Measurements from ENCODE around the gene NDRG2. TPM values are rescaled to one million over a fixed set of nuclear protein-coding genes. Genes with fewer than 3 reads are reported as not detected.
"Not testable (repeated sequence)": the region's sequence is repeated elsewhere in the genome, so short reads cannot be mapped to it uniquely, and the experiment has no call there.

The NDRG2 gene
- total RNA-seq, 1 donor from 2014 or later: 165 TPM

- no peak for DNase-seq (ENCODE audit: low spot score)
- no peak for ATAC-seq
Measured at GRCh38 chr14:21056520-21057163, 31.8 kb upstream of the NDRG2 start.

- DNase-seq (ENCODE audit: low spot score) (peak; percentile 89), ATAC-seq (peak; percentile 84)
Measured at GRCh38 chr14:21055432-21056117, 30.7 kb upstream of the NDRG2 start.

- ATAC-seq (peak; percentile 0), DNase-seq (ENCODE audit: low spot score) (no peak)
Measured at GRCh38 chr14:21054768-21055145, 29.9 kb upstream of the NDRG2 start.

DNA sequence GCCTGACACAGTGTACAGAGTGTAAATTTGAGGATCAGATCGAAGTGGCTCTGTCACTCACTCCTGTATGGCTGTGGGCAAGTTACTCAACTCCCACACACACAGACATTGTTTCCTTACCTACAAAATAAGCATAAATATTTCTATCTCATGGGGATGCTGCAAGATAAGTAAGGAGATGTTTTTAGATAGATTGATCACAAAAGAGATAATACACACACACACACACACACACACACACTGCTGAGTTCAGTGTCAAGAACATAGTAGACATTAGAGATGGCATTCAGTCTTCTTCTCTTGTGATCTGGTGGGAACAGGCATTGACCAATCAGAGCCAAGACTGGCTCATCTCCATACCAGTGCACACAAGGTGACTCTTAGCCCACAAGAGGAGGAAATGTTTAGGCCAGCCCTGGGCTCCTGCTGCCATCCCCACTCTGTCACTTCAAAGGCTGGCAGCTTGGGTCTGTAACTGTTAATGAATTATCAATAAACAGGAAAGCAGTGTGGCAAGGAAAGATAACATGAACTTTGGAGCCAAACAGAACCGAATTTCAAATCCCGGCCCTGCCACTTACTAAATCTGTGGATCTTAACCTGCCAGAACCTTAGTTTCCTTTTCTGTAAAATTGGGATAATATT is 29.4 kb upstream of the NDRG2 start:
- DNase-seq (ENCODE audit: low spot score) (peak; percentile 86), ATAC-seq (peak; percentile 77)

DNA sequence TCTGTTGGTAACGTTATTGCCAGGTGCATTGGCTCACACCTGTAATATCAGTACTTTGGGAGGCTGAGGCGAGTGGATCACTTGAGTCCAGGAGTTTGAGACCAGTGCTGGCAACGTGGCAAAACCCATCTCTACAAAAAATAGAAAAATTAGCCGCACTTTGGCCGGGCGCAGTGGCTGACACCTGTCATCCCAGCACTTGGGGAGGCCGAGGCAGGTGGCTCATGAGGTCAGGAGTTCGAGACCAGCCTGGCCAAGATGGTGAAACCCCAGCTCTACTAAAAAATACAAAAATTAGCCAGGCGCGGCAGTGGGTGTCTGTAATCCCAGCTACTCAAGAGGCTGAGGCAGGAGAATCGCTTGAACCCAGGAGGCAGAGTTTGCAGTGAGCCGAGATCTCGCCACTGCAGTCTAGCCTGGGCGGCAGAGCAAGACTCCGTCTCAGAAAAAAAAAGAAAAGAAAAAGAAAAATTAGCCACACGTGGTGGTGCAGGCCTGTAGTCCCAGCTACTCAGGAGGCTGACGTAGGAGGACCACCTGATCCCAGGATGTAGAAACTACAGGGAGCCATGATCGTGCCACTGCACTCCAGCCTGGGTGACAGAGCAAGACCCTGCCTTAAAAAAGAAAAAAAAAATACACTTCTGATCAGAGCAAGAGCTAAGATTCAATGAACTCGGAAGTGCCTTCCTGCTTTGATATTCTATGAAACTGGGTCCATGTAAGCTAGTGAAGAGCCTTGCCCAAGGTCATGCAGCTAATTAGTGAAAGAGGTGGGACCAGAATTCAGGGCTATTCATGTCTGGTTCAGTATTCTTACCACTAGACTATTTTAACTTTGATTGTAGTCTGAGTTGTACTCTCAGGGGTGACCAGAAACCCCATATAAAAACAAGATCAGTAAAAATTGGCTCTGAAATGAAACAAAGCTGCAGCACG is 28.6 kb upstream of the NDRG2 start:
- DNase-seq (ENCODE audit: low spot score): no peak
- ATAC-seq: peak; percentile 6

- DNase-seq (ENCODE audit: low spot score) (no peak), ATAC-seq (no peak)
Measured at GRCh38 chr14:21050597-21050996, 25.7 kb upstream of the NDRG2 start.

DNA sequence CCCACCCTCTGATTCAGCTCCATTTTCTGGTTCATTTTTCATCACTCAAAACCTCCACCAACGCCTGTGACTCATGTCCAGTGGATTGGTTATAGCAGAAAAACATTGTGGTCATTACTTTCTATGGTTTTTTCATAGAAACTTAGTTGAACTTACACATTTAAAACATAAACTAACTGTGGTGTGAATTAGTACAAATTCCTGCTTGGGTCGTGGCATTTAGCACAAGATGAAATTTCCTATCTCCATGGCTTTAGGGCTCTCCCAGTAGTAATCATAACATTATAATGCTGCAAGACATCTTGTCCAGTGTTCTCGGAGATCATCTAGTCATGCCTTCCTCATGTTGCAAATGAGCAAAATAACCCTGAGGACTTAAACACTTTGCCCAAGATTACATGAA is 24.4 kb upstream of the NDRG2 start:
- no peak for DNase-seq (ENCODE audit: low spot score)
- ATAC-seq: no peak

GRCh38 chr14:21048638-21049037 is 23.8 kb upstream of the NDRG2 start:
- peak; percentile 64 for DNase-seq (ENCODE audit: low spot score)
- ATAC-seq: peak; percentile 69

- ATAC-seq (peak; percentile 17), DNase-seq (ENCODE audit: low spot score) (no peak)
Measured at GRCh38 chr14:21047378-21047781, 22.5 kb upstream of the NDRG2 start.

DNA sequence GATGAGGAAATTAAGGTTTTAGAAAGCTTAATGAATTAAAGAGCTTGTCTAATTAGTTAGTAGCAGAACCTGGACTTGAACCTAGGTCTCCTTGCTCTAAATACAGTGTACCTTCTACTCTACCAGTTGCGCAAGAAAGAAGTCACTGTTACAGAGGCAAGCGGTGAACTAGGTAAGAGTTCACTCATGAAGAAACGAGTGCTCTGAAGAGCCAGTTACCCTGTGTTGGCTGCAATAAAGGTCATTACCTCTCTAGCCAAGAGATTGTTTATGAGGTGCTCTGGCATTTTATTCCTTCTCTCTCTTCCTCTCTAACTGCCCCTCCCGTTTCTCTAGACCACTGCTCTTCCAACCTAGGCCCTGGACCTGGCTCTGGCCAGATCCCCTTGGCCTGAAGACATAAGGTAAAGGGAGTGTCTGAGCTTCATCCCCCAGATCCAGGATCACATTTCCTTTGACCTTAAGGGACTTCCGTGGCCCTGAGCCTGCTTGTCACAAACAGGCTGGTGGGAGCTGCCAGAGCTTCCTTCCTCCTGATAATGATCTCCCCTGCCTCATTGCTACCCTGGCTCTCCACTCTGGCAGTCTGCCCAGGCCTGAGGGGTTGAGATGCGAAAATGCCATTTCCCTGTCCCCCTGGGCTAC is 19.2 kb upstream of the NDRG2 start:
- ATAC-seq: peak; percentile 58
- peak; percentile 66 for DNase-seq (ENCODE audit: low spot score)

DNA sequence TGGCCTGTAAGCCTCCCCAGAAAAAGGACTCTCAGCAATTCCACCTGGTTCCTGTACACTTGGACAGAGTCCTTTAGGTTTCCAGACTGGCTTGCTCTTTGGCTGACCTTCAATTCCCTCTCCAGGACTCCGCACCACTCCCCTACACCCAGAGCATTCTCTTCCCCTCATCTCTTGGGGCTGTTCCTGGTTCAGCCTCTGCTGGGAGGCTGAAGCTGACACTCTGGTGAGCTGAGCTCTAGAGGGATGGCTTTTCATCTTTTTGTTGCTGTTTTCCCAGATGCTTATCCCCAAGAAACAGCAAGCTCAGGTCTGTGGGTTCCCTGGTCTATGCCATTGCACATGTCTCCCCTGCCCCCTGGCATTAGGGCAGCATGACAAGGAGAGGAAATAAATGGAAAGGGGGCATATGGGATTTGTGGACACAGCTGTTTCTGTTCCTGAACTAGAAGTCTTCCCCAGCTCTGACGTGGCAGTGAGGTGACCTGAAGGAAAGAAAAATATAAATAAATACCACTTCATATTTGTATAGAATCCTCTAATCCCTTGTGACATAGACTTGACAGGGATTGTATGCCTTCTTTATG is 18.6 kb upstream of the NDRG2 start:
- ATAC-seq (peak; percentile 42), DNase-seq (ENCODE audit: low spot score) (no peak)

- DNase-seq (ENCODE audit: low spot score) (peak; percentile 71), ATAC-seq (peak; percentile 45)
Measured at GRCh38 chr14:21042918-21043317, 18.1 kb upstream of the NDRG2 start.

GRCh38 chr14:21041676-21042433 is 17.0 kb upstream of the NDRG2 start, which contains the start of gene RNASE7:
RNASE7 (plus strand) TSS chr14:21042362; CDS start chr14:21042993, 631 bp downstream.
- DNase-seq (ENCODE audit: low spot score): no peak
- ATAC-seq: no peak

- not testable (repeated sequence) for ATAC-seq; DNase-seq (ENCODE audit: low spot score)
Measured at GRCh38 chr14:21040941-21041340, 16.1 kb upstream of the NDRG2 start.

GRCh38 chr14:21040370-21040925 is 15.6 kb upstream of the NDRG2 start:
- no peak for ATAC-seq
- DNase-seq (ENCODE audit: low spot score): no peak

- DNase-seq (ENCODE audit: low spot score) (no peak), ATAC-seq (peak; percentile 54)
Measured at GRCh38 chr14:21039585-21040369, 14.9 kb upstream of the NDRG2 start.

GRCh38 chr14:21038441-21039422 is 13.9 kb upstream of the NDRG2 start:
- peak; percentile 84 for ATAC-seq
- DNase-seq (ENCODE audit: low spot score): peak; percentile 95

Data from left lobe of liver (tissue), 2 donors.